ENCODE results near the gene ANGEL1.

The ANGEL1 gene

GRCh38 chr14:76820700-76821099 lies 8.0 kb upstream of the ANGEL1 start:
- DNase-seq: no peak

- DNase-seq: no peak
These were observed 2.3 kb upstream of the ANGEL1 start for GRCh38 chr14:76814726-76815645.

GRCh38 chr14:76812093-76812421 lies 625 bp downstream of the ANGEL1 start:
- peak in 1 of 2 experiments; percentile 24 for DNase-seq

GRCh38 chr14:76811561-76811960 lies 1.1 kb downstream of the ANGEL1 start:
- DNase-seq: no peak

GRCh38 chr14:76810953-76811400 lies 1.7 kb downstream of the ANGEL1 start:
- DNase-seq: no peak

GRCh38 chr14:76810525-76810924 lies 2.2 kb downstream of the ANGEL1 start:
- no peak for DNase-seq

- no peak for DNase-seq
These were observed 3.7 kb downstream of the ANGEL1 start for GRCh38 chr14:76808990-76809389.

GRCh38 chr14:76808011-76808410 lies 4.7 kb downstream of the ANGEL1 start:
- DNase-seq: no peak

- no peak for DNase-seq
These were observed 6.2 kb downstream of the ANGEL1 start for GRCh38 chr14:76806446-76806845.

- no peak for DNase-seq
These were observed 18.7 kb downstream of the ANGEL1 start for GRCh38 chr14:76793956-76794355.

- DNase-seq: no peak
These were observed 19.4 kb downstream of the ANGEL1 start for GRCh38 chr14:76793324-76793723.

- no peak for DNase-seq
These were observed 20.3 kb downstream of the ANGEL1 start for GRCh38 chr14:76792422-76792821.

- DNase-seq: no peak
These were observed 26.1 kb downstream of the ANGEL1 start for GRCh38 chr14:76786601-76787000.

- peak; percentile 80 to 83 for DNase-seq
These were observed 27.8 kb downstream of the ANGEL1 start for GRCh38 chr14:76784881-76785280.

- DNase-seq: no peak
These were observed 28.3 kb downstream of the ANGEL1 start for GRCh38 chr14:76784266-76784874.

GRCh38 chr14:76782885-76783566 lies 29.7 kb downstream of the ANGEL1 start:
- DNase-seq: no peak

- no peak for DNase-seq
These were observed 30.4 kb downstream of the ANGEL1 start for GRCh38 chr14:76782115-76782884.

- no peak for DNase-seq
These were observed 31.0 kb downstream of the ANGEL1 start for GRCh38 chr14:76781648-76782051.

GRCh38 chr14:76780875-76781647 lies 31.6 kb downstream of the ANGEL1 start:
- DNase-seq: no peak

GRCh38 chr14:76780360-76780759 lies 32.3 kb downstream of the ANGEL1 start:
- no peak for DNase-seq

- DNase-seq: no peak
These were observed 32.7 kb downstream of the ANGEL1 start for GRCh38 chr14:76780058-76780345.
